Anterior cingulate cortex (tissue), 58 donors: ENCODE results near the gene LENG9.
"Not testable (repeated sequence)": the region's sequence is repeated elsewhere in the genome, so short reads cannot be mapped to it uniquely, and the experiment has no call there.

ENCODE experiments used
- DNase-seq, 58 donors: peaks; one replicate each; lab custom pipeline; 2025; lab: John Stamatoyannopoulos, UW

LENG9 gene

DNA sequence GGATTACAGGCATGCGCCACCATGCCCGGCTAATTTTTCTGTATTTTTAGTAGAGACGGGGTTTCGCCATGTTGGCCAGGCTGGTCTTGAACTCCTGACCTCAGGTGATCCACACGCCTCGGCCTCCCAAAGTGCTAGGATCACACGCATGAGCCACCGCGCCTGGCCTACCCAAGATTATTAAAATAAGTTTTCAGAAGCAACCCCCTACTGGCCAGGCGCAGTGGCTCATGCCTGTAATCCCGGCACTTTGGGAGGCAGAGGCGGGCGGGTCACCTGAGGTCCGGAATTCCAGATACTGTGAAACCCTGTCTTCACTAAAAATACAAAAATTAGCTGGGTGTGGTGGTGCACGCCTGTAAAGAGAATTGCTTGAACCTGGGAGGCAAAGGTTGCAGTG, 17.2 kb downstream of the LENG9 start:
- DNase-seq: not testable (repeated sequence)

DNA sequence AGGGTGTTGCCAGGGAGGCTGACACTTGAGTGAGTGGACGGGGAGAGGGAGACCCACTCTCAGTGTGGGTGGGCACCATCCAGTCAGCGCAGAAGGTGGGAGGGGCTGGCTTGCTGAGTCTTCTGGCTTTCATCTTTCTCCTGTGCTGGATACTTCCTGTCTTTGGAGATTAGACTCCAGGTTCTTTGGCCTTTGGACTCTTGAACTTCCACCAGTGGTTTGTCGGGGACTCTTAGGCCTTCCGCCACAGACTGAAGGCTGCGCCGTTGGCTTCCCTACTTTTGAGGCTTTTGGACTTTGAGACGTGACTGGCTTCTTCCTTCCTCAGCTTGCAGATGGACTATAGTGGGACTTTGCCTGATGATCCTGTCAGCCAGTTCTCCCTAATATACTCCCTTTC, 18.8 kb downstream of the LENG9 start:
- no peak for DNase-seq

DNA sequence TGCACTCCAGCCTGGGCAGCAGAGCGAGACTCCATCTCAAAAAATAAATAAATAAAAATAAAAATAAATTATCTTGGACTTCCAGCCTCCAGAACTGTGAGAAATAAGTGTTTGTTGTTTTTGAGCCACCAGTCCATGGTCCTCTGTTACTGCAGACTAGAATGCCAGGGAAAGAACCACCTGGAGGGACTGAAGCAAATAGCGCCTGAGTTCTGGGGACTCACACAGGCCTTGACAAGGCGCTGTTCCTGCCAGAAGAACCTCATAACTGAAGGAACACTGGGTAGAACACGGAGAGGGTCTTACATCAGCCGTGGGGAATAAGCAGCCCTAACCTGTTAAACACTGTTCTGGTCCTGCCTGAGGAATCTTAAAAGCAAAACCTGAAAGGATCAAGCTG, 22.9 kb downstream of the LENG9 start:
- no peak for DNase-seq

DNA sequence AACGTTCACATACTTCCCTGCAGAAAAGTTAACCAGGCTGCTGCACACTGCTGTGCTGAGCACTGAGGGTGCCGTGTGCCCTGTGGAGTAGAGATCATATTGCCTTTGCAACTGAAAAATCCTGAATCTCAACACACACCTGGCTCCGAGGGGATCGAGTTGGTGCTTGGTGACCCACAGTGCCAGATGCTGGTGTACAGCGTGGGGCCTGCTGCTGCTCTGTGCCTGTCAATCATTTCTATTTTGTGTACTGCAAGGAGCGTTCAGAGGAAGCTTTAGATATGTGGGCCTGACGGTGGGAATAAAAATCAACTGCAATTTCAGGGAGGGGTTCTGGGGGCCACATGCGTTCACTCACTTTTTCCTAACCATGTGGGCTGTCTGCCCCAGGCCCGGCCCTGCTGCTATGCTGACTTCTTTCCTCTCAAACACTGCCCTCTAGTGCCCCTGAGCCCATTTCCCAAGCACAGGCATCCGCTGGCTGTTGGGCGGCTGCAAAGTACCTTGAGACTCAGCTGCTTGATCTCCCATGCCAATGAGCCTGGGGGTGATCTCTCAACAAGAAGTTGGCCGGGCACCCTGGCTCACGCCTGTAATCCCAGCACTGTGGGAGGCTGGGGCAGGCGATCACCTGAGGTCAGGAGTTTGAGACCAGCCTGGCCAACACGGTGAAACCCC, 24.3 kb downstream of the LENG9 start:
- DNase-seq: peak in 49 of 58 donors; percentile 24 to 83 (median 57)

DNA sequence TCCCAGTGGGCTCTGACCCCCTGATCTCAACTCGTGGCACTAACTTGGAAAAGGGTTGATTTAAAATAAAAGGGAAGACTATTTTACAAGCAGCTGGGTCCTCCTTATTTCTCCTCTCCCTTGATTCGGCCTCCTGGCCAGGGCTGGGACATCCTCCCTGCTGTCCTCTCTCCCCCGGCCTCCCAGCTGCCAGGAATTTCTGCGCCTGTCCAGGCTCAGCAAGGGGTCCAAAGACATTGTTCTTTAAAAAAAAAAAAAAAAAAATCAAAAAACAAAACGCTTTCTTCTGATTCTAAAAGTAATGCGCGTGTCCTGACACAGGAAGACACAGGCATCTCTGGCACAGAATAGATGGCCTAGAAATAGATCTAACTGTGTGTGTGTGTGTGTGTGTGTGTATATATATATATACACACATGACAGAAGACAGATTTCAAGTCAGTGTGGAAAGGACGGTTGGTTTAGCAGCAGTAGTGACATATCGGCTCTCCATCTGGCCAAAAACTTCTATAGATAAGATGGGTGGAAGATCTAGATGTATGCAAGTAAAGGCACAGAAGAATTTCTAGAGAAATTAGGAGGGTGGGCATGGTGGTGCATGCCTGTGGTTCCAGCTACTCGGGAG, 26.8 kb downstream of the LENG9 start:
- no peak for DNase-seq

DNA sequence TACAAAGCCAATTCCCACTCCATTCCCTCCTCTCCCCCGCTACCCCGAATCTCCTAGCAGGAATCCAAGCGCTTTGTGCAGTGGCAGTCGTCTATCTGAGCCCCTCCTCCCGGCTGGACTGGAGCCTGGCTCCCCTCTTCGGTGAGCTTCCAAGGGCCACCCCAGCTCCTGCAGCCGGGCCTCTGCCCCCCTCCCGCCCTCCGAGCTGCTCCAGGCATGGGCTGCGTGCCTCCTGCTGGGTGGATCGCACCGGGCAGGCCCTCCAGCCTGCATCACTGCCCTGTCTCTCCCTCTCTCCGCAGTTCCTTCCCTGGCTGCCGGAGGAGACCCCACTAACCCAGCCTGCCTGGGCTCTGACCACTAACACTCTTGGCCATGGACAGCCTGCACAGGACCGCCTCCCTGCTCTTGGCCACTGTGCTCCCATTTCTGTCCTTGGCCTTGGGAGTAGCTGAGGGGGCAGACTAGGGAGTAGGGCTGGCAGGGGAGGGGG, 27.5 kb downstream of the LENG9 start:
- peak in 38 of 58 donors; percentile 6 to 71 (median 42) for DNase-seq

DNA sequence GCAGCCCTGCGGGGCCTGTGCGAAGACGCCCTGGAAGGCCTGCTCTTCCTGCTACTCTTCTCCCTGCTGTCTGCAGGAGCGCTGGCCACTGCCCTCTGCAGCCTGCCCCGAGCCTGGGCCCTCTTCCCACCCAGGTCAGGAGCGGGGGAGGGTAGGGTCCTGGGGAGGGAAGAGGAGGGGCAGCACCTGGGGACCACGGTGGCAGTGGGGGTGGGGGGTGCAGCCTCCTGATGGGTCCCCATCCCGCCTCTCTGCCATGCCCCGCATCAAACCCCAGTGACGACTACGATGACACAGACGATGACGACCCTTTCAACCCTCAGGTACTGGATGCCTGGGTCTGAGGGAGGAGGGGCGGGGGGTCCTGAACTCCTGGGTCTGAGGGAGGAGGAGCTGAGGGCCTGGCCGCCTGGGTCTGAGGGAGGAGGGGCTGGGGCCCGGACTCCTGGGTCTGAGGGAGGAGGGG, 28.0 kb downstream of the LENG9 start:
- DNase-seq: peak in 13 of 58 donors; percentile 28 to 71 (median 47)

DNA sequence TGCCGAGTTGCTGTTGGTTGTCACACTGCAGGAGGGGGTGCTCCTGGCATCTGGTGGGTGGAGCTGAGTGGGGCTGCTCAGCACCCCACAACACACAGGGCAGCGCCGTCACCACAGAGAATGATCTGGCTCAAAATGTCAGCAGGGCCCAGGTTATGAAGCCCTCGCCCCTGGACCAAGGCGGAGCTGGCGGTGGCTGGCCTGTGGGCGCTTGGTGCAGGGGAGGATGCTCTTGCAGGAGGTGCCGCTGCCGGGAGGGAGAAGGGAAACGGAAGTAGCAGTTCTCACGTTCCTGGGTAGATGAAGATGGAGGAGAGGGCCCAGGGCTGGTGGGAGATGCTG, 28.7 kb downstream of the LENG9 start:
- peak in 16 of 58 donors; percentile 26 to 60 (median 47) for DNase-seq

DNA sequence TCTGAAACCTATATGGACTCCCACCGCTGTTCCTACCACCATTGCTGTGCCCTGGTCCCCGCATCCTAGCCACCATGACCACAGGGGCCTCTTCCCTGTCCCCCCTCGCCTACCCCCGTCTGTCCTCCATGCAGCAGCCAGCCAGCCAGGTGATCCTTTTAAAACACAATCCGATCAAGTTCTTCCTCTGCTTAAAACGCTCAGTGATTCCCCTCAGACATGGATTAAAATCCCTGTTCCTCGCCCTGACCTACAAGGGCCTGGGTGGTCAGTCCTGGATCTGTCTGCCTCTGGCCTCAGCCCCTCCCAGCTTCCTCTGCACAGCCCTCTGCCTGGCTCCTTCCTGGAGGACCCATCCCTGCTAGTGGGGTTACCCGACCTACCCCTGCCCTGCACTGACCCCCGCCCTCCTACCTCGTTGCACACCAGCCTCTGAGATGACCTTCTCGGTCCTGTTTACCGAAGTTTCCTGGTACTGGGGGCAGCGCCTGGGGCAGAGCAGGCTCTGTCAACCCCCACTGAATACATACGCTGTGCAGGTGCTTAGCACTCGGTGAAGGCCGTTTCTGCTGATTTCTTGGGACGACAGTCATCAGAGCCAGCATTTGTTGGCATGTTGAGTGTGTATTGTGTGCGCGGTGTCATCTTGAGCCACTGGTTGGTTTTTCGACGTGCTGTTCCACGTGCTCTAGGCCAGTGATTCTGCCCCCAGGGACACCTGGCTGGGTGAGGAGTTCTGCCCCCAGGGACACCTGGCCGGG, 29.3 kb downstream of the LENG9 start:
- DNase-seq: peak in 21 of 58 donors; percentile 24 to 64 (median 51)

DNA sequence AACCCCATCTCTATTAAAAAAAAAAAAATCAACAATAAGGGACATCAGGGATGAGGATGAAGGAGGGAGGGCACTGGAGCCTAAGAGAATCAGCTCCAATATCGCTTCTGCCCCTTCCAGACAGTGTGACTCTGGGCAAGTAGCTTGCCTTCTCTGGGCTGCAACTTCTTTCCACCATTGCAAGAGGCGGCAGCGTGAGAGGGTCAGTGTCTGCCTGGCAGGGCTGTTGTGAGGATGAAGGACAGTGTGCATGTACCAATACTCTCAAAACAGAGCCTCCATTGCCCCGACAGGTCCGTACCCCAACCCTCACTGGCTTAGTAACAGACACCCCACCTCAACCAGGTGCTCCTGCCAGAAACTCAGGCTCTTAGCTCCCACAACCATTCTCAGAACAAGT, 29.9 kb downstream of the LENG9 start:
- DNase-seq: no peak

DNA sequence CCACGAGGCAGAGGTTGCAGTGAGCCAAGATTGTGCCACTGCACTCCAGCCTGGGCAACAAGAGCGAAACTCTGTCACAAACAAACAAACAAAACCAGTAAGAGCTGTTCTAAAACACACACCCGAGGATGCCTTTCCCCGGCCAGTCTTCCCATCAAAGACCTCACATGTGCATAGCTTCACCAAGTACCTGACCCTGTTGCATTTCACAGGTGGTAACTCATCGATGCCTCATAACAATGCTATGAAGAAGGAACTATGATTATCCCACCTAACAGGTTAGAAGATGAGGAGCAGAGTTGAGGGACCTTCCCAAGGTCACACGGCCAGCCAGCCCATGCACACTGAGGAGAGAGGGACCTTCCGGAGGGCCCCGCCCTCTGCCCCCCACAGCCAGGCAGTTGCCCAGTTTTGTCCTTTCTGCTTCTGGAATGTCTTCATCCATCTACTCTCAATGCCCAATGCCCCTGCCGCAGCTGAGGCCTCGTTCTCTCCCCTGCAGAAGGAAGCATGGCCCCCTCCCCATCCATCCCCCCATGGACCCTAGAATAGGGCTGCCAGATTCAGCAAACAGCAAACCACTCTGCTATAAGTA, 31.3 kb downstream of the LENG9 start:
- DNase-seq: no peak

DNA sequence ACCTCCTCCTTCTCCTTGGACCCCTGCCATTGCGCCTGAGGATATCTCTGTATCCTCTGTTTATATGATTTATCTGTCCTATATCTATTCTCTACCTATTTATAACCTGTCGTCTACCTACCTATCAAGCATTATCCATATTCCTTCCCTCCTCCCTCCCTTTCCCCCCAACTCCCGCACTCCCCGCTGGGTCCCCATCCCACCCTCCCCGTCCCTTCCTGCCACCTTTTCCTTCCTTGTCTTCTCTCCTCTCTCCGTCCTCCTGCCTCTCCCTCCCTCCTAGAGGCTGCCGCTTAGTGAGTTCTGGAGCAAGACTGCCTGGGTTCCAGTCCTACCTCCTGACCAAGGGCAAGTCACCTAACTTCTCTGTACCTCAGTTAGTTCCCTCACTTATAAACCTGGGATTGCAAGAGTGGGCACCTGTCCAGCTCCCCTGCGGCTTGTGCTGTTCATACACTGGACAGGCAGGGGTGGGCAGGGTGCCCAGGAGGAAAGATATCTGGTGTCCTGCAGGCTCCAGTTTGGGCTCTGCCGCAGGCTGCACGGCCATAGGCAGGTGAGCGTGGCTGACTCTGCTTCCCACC, 32.2 kb downstream of the LENG9 start:
- peak in 6 of 58 donors; percentile 23 to 35 (median 26) for DNase-seq

DNA sequence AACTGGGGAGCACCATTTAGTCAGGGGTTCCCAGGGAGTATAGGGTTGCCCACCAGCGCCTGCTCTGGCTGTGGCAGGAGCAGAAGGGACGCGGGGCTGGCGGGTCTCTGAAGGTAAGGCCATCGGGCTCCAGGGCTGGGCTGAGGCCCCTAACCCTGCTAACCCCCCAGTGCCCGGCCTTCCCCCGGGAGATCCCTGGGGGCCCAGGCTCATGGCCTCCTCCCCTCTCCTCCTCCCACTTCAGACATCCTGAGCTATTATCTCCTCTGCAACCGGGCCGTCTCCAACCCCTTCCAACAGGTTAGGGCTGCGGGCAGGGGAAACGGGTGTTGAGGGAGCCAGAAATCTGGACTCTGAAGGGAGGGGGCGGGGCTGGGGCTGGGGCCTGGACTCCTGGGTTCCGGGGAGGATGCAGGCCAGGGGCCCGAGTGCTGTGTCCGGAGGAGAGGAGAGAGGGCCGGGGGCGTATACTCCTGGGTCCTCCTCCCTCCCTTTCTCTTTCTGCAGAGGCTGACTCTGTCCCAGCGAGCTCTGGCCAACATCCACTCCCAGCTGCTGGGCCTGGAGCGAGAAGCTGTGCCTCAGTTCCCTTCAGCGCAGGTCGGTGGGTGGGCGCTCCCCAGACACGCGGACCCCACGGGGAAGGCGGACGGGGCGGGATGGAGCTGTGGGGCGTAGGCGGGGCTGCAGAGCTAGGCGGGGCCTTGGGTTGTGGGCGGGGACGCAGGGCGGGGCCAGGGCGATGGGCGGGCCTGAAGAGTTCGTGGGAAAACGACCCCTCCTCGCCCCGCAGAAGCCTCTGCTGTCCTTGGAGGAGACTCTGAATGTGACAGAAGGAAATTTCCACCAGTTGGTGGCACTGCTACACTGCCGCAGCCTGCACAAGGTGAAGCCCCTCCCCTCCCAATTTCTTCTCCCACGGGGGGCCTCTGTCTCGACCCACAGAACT, 33.0 kb downstream of the LENG9 start:
- peak in 49 of 58 donors; percentile 24 to 79 (median 58) for DNase-seq

DNA sequence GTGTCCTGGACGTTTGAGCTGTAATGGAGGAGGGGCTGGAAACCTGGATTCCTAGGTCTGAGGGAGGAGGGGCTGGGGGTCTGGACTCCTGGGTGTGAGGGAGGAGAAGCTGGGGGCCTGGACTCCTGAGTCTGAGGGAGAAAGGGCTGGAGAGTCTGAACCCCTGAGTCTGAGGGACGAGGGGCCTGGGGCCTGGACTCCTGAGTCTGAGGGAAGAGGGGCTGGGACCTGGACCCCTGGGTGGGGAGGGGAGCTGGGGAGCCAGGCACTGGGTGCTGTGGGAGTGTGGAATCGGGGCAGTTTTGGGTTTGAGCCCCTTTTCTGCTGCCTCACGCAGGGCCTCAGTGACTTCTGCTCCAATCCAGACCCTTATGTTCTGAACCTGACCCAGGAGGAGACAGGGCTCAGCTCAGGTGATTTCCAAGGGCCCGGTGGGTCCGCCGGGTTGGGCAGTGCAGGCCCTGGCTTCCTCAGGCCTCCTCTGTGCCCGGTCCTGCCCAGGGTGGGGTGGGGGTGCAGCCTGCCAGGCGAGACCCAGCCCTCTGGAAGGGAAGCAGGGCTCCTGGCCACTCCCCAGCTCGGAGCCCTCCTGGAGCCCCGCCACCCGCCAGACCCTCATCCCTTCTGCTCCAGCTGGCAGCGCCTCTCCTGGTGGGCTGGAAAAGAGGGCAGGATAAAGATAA, 33.9 kb downstream of the LENG9 start:
- peak in 1 of 58 donors; percentile 24 for DNase-seq

DNA sequence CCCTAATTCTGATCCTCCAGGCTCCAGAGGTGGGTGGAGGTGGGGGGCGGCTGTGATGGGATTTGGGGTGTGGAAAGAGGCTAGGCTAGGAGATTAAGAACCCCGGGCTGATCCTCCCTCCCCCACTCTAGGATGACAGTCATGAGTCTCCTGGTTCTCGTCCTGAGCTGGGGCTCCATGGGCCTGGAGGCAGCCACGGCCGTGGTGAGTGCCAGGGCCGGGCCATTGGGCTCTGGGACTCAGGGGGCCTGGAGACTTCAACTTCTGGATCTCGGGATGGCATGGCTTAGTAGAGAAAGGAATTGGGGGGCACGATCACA, 34.4 kb downstream of the LENG9 start:
- no peak for DNase-seq

DNA sequence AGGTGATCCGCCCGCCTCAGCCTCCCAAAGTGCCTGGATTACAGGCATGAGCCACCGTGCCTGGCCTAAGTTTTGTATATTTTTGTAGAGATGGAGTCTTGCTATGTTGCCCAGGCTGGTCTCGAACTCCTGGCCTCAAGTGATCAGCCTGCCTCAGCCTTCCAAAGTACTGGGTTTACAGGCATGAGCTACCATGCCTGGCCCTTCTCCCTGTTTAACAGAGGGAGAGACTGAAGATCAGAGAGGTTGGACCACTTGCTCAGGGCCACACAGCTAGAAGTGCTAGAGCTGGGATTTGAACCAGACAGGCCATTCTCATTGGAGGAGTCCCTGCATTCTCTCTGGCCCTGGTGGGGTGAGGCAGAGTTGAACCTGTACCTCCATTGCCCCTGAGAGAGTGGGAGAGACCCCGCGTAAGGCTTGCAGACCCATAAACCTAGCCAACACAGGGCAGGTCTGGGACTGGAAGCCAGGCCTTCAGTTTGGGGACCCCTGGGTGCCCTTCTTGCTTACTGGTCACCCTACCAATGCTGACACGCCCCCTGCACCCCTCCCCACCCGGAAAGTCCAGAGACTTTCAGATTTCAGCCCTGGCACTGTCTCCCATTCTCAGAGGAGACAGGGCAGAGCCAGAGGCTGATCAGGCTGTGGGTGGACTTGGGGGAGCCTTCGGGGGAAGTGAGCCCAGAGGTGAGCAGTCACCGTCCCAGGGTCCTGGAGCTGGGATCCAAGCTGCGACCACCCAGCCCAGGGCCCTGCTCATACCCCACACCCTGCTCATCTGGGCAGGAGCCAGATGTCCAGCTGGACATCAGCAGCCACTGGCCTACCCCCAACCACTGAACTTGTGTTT, 35.0 kb downstream of the LENG9 start:
- DNase-seq: no peak

DNA sequence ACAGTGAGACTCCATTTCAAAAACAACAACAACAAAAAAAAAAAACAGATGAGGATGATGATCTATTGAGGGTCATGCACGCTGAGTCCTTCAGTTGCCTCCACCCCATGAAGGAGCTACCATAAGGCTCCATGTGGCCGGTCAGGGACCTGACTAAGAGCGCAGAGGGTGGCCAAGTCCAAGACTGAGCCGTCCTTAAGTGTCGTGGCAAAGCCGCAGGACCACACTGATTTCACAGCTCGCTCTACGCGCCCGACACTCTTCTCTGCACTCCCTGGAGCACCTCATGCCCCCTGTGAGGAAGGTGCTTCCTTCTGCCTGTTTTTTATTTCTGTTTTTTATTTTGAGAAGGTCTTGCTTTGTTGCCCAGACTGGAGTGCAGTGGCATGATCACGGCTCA, 36.0 kb downstream of the LENG9 start:
- no peak for DNase-seq
